GM18868 (cell line): ENCODE data around the gene SLC25A51.

Experiments
- ATAC-seq: cut with Tn5 transposase; IDR thresholded peaks from one replicate; pipeline ENCODE4 v1.9.1; 2021; ENCODE audit warnings: mild to moderate bottlenecking, moderate library complexity; ENCODE audit not compliant: unreplicated experiment

SLC25A51 gene

GRCh38 chr9:37937366-37937765 is 33.4 kb upstream of the SLC25A51 start:
- ATAC-seq, result no peak

- no peak for ATAC-seq
These were observed 33.0 kb upstream of the SLC25A51 start for GRCh38 chr9:37936965-37937364.

- no peak for ATAC-seq
These were observed 32.4 kb upstream of the SLC25A51 start for GRCh38 chr9:37936376-37936775.

- ATAC-seq, result no peak
These were observed 31.2 kb upstream of the SLC25A51 start for GRCh38 chr9:37935096-37935495.

GRCh38 chr9:37931592-37931991 is 27.7 kb upstream of the SLC25A51 start:
- no peak for ATAC-seq

- no peak for ATAC-seq
These were observed 25.5 kb upstream of the SLC25A51 start for GRCh38 chr9:37929441-37929895.

- ATAC-seq, result no peak
These were observed 24.9 kb upstream of the SLC25A51 start for GRCh38 chr9:37928552-37929430.

GRCh38 chr9:37927601-37928551 is 23.9 kb upstream of the SLC25A51 start:
- no peak for ATAC-seq

- no peak for ATAC-seq
These were observed 23.2 kb upstream of the SLC25A51 start for GRCh38 chr9:37927132-37927531.

GRCh38 chr9:37926737-37927118 is 22.8 kb upstream of the SLC25A51 start:
- ATAC-seq, result no peak

GRCh38 chr9:37925786-37926736 is 22.1 kb upstream of the SLC25A51 start:
- peak; percentile 62 for ATAC-seq

- no peak for ATAC-seq
These were observed 21.1 kb upstream of the SLC25A51 start for GRCh38 chr9:37925006-37925405.

GRCh38 chr9:37924538-37924937 is 20.6 kb upstream of the SLC25A51 start:
- ATAC-seq, result no peak

GRCh38 chr9:37923796-37924427 is 20.0 kb upstream of the SLC25A51 start:
- no peak for ATAC-seq

GRCh38 chr9:37923118-37923795 is 19.3 kb upstream of the SLC25A51 start:
- ATAC-seq, result no peak

- no peak for ATAC-seq
These were observed 18.6 kb upstream of the SLC25A51 start for GRCh38 chr9:37922363-37923117.

GRCh38 chr9:37921546-37922300 is 17.8 kb upstream of the SLC25A51 start:
- no peak for ATAC-seq

GRCh38 chr9:37921168-37921510 is 17.2 kb upstream of the SLC25A51 start:
- no peak for ATAC-seq
